PFSK-1 (cell line): ENCODE measurements around the gene CGREF1.

Source experiments
- POLR2AphosphoS5 ChIP-seq: IDR thresholded peaks from 2 replicates; pipeline ENCODE4 v1.6.1; 2012; ENCODE audit warnings: low read depth, mild to moderate bottlenecking, control low read depth, low read length, moderate library complexity
- SIN3A ChIP-seq: IDR thresholded peaks from 2 replicates; pipeline ENCODE4 v1.6.1; 2012; ENCODE audit warnings: mild to moderate bottlenecking, low read length, moderate library complexity, borderline replicate concordance; ENCODE audit not compliant: insufficient read depth

DNA sequence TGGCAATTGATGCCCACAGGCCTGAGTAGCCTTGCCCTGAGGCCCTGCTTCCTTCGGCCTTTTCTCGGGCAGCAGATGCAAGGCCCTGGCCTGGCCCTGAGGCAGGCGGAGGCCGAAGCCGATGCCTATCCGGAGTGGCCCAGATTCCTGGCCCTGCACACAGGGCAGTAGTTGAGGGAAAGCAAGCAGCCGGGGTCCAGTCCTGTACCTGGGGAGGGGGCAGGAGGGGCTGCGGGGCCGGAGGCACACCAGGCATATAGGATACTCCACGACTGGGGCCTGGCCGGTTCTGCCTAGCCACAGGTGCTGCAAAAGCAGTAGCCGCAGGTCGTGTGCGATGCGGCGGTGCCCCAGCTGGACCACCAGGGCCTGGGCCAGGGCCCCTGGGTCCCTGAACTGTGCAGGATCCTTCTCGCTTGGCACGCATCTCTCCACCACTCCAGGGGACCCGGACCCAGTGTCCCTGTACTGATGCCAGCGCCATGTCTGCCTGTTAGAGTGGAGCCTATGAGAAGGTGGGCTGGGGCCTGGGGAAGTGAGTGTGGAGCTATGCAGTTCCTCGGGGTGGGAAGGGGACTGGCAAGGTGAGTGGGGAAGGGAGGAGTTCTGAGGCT lies 18.5 kb upstream of the CGREF1 start:
- no peak for TF ChIP-seq SIN3A
- no peak for TF ChIP-seq POLR2AphosphoS5
